H4 (cell line): Measurements from ENCODE around the gene CACNA1G. TPM values are rescaled to one million over a fixed set of nuclear protein-coding genes. Genes with fewer than 3 reads are reported as not detected.

ENCODE experiments used
- DNase-seq: peaks from one replicate; pipeline ENCODE4 v3.0.0-alpha.2; 2015; ENCODE audit warnings: low spot score
- total RNA-seq: library from RNA; depleted of rRNA; stranded (reverse); fragments of >200 nt; shearing (Covaris generic); gene quantifications from 2 replicates; pipeline ENCODE4 v1.2.3, GENCODE V29; 2014; rRNA removed

The CACNA1G gene
- total RNA-seq, 1 experiment from 2014 or later: 0.97 TPM

- DNase-seq: no peak
These were observed 112.5 kb downstream of the CACNA1G start for GRCh38 chr17:50672831-50673551.

- no peak for DNase-seq
These were observed 114.7 kb downstream of the CACNA1G start for GRCh38 chr17:50675190-50675589.

- no peak for DNase-seq
These were observed 115.1 kb downstream of the CACNA1G start for GRCh38 chr17:50675627-50676026.

GRCh38 chr17:50676065-50676975 lies 115.8 kb downstream of the CACNA1G start:
- DNase-seq: no peak

Other genes starting within 250 kb of the CACNA1G start
- 21.0 and 22.3 TPM in 2 replicates for gene XYLT2, start 214.6 kb upstream of the CACNA1G start, total RNA-seq
- 179 and 180 TPM in 2 replicates for gene MRPL27, start 187.5 kb upstream of the CACNA1G start, total RNA-seq
- gene EME1, start 187.5 kb upstream of the CACNA1G start, total RNA-seq: 9.4 and 11.9 TPM in 2 replicates
- gene LRRC59, start 163.2 kb upstream of the CACNA1G start, total RNA-seq: 201 and 234 TPM in 2 replicates
- gene ACSF2, start 134.5 kb upstream of the CACNA1G start, total RNA-seq: 26.5 and 47.2 TPM in 2 replicates
- gene CHAD, start 91.8 kb upstream of the CACNA1G start, total RNA-seq: not detected in 2 replicates
- 18.7 and 19.3 TPM in 2 replicates for gene RSAD1, start 81.9 kb upstream of the CACNA1G start, total RNA-seq
- gene MYCBPAP, start 52.3 kb upstream of the CACNA1G start, total RNA-seq: not detected in 2 replicates
- gene EPN3, start 28.0 kb upstream of the CACNA1G start, total RNA-seq: not detected in 2 replicates
- 88.7 and 104 TPM in 2 replicates for gene SPATA20, start 13.5 kb upstream of the CACNA1G start, total RNA-seq
- gene ABCC3, start 74.2 kb downstream of the CACNA1G start, total RNA-seq: 15.2 and 16.0 TPM in 2 replicates
- gene ANKRD40, start 147.2 kb downstream of the CACNA1G start, total RNA-seq: 34.6 and 36.3 TPM in 2 replicates
- gene LUC7L3, start 158.9 kb downstream of the CACNA1G start, total RNA-seq: 18.7 and 23.7 TPM in 2 replicates
- gene ANKRD40CL, start 206.8 kb downstream of the CACNA1G start, total RNA-seq: not detected in 2 replicates